DND-41 (cell line): ENCODE data around the gene PFDN2.

Experiments
- ATAC-seq: fragments of 200-7000 bp; cut with Tn5 transposase; 3 replicates; pipeline ENCODE4 v1.9.1; 2021; ENCODE audit warnings: low read depth; ENCODE audit not compliant: insufficient read depth
- DNase-seq: peaks from one replicate; pipeline ENCODE4 v3.0.0-alpha.2; 2020
- H2AFZ ChIP-seq: 2 replicates; pipeline ENCODE4 v1.6.0; 2012; ENCODE audit warnings: low read depth, low read length
- H3K27ac ChIP-seq: 2 replicates; pipeline ENCODE4 v1.5.1; 2012; ENCODE audit warnings: low read length, inconsistent platforms
- H3K27me3 ChIP-seq: fragments of 200-600 bp; sonication (generic); 2 replicates; pipeline ENCODE4 v1.6.0; 2012; ENCODE audit warnings: low read length, mild to moderate bottlenecking, inconsistent platforms; ENCODE audit not compliant: insufficient read depth, poor library complexity
- H3K36me3 ChIP-seq: 2 replicates; pipeline ENCODE4 v1.5.1; 2012; ENCODE audit warnings: low read length, inconsistent platforms; ENCODE audit not compliant: insufficient read depth
- H3K4me1 ChIP-seq: 2 replicates; pipeline ENCODE4 v1.5.1; 2012; ENCODE audit warnings: mild to moderate bottlenecking, low read length; ENCODE audit not compliant: insufficient read depth
- H3K4me2 ChIP-seq: 2 replicates; pipeline ENCODE4 v1.6.0; 2012; ENCODE audit warnings: mild to moderate bottlenecking, moderate library complexity, low read length, inconsistent platforms; ENCODE audit not compliant: insufficient read depth
- H3K4me3 ChIP-seq, 2 experiments: fragments of 200-600 bp in 1 of 2; shearing (Covaris generic) in 1 of 2; 2 replicates each; pipeline ENCODE4 v1.5.1; 2012 to 2016; ENCODE audit warnings: inconsistent platforms in 2 of 2, low read length in 2 of 2, mild to moderate bottlenecking in 2 of 2, low read depth in 1 of 2, moderate library complexity in 1 of 2
- H3K79me2 ChIP-seq: 2 replicates; pipeline ENCODE4 v1.6.0; 2012; ENCODE audit warnings: low read length, inconsistent platforms; ENCODE audit not compliant: insufficient read depth
- H3K9ac ChIP-seq: 2 replicates; pipeline ENCODE4 v1.6.0; 2012; ENCODE audit warnings: low read depth, mild to moderate bottlenecking, inconsistent platforms, low read length, moderate library complexity
- H3K9me3 ChIP-seq: 2 replicates; pipeline ENCODE4 v1.5.1; 2012; ENCODE audit warnings: low read length, moderate library complexity, mild to moderate bottlenecking, inconsistent platforms; ENCODE audit not compliant: insufficient read depth, severe bottlenecking
- H4K20me1 ChIP-seq: 2 replicates; pipeline ENCODE4 v1.6.0; 2012; ENCODE audit warnings: low read length; ENCODE audit not compliant: insufficient read depth
- CTCF ChIP-seq: IDR thresholded peaks from 2 replicates; pipeline ENCODE4 v1.5.1; 2012; ENCODE audit warnings: borderline replicate concordance, low read length, moderate library complexity, mild to moderate bottlenecking; ENCODE audit not compliant: poor library complexity, severe bottlenecking; ENCODE audit errors: extremely low read depth
- EZH2 ChIP-seq: IDR thresholded peaks from 3 replicates; pipeline ENCODE4 v1.6.1; 2012; ENCODE audit warnings: borderline replicate concordance, low read depth, mild to moderate bottlenecking, moderate library complexity, low read length, inconsistent platforms; ENCODE audit not compliant: severe bottlenecking

PFDN2 gene

GRCh38 chr1:161153682-161154337 is 36.0 kb upstream of the PFDN2 start, which contains the start of gene UFC1:
TSS of gene UFC1 (plus strand) at chr1:161153978. CDS start at chr1:161153998, 20 bp downstream.
- H4K20me1 ChIP-seq, result no peaks in the 10 kb centered on the region
- H3K79me2 ChIP-seq, result peaks cover 23% of the 10 kb centered on the region
- H3K4me2 ChIP-seq, result peak within 1 kb of the TSS; percentile 75
- no peaks in the 10 kb centered on the region for H3K9me3 ChIP-seq
- peak within 1 kb of the TSS; percentile 99 for H2AFZ ChIP-seq
- H3K36me3 ChIP-seq, result peaks cover 19% of the 10 kb centered on the region
- DNase-seq, result peak; percentile 88
- peak within 1 kb of the TSS; percentile 84 for H3K9ac ChIP-seq
- H3K4me1 ChIP-seq, result peaks cover 35% of the 10 kb centered on the region
- no peaks in the 10 kb centered on the region for H3K27me3 ChIP-seq
- TF ChIP-seq EZH2 (no peak), CTCF (no peak)
- peak; percentile 97 for ATAC-seq
- peak within 1 kb of the TSS; percentile 80 to 82 for H3K4me3 ChIP-seq
- H3K27ac ChIP-seq, result peak within 1 kb of the TSS; percentile 100

- H3K4me3 ChIP-seq, result peak overlapping the region; percentile 80 to 82; a peak in 3 of 4 replicates
- H3K79me2 ChIP-seq, result peaks cover 23% of the 10 kb centered on the region
- H3K27ac ChIP-seq, result peak overlapping the region; percentile 100
- peaks cover 12% of the 10 kb centered on the region for H3K36me3 ChIP-seq
- no peaks in the 10 kb centered on the region for H3K27me3 ChIP-seq
- peak overlapping the region; percentile 84 for H3K9ac ChIP-seq
- peaks cover 28% of the 10 kb centered on the region for H3K4me1 ChIP-seq
- H2AFZ ChIP-seq, result peak overlapping the region; percentile 99
- peak; percentile 27 for ATAC-seq
- TF ChIP-seq CTCF (no peak), EZH2 (no peak)
- H3K9me3 ChIP-seq, result no peaks in the 10 kb centered on the region
- DNase-seq, result no peak
- no peaks in the 10 kb centered on the region for H4K20me1 ChIP-seq
- peak overlapping the region; percentile 75 for H3K4me2 ChIP-seq
These were observed 35.3 kb upstream of the PFDN2 start for GRCh38 chr1:161153176-161153575.

GRCh38 chr1:161145832-161146231 is 28.0 kb upstream of the PFDN2 start:
- Histone ChIP-seq H3K27ac (no peak overlapping the region), H3K36me3 (no peaks in the 10 kb centered on the region), H3K79me2 (no peaks in the 10 kb centered on the region), H3K4me2 (no peak overlapping the region), H3K4me3 (no peak overlapping the region), H2AFZ (no peak overlapping the region), H3K9ac (no peak overlapping the region), H3K4me1 (no peaks in the 10 kb centered on the region), H3K27me3 (no peaks in the 10 kb centered on the region), H3K9me3 (no peaks in the 10 kb centered on the region), H4K20me1 (no peaks in the 10 kb centered on the region)
- no peak for ATAC-seq
- TF ChIP-seq EZH2, result no peak
- no peak for TF ChIP-seq CTCF
- DNase-seq, result no peak
